Keratinocyte (primary cell): Measurements from ENCODE around the gene STEAP3.

Experiments
- CTCF ChIP-seq, 3 experiments: IDR thresholded peaks in 1 of 3; conservative IDR thresholded peaks in 1 of 3; optimal IDR thresholded peaks in 1 of 3; 2 replicates in 2 of 3; 3 replicates in 1 of 3; pipeline versions ENCODE3 to v1.5.1; 2011; ENCODE audit warnings: low read length in 3 of 3, mild to moderate bottlenecking in 3 of 3, moderate library complexity in 2 of 3, control low read depth in 1 of 3, inconsistent platforms in 1 of 3; ENCODE audit not compliant: insufficient read depth in 2 of 3; ENCODE audit errors: extremely low read depth in 1 of 3
- EZH2 ChIP-seq: IDR thresholded peaks from one replicate; pipeline ENCODE4 v1.6.1; 2012; ENCODE audit warnings: inconsistent platforms, mild to moderate bottlenecking, low read length, moderate library complexity

- TF ChIP-seq CTCF (optimal IDR thresholded peaks at IDR 0.05 in 1 of 3, IDR thresholded peaks at IDR 0.05 in 1 of 3, conservative IDR thresholded peaks at IDR 0.05 in 1 of 3; ENCODE audit: extremely low read depth in 1 of 3, insufficient read depth in 2 of 3, low read length in 3 of 3) (no peak), EZH2 (no peak)
Observed at GRCh38 chr2:119307419-119308140, 83.9 kb downstream of the STEAP3 start.
